Measurements from ENCODE around the gene ATP1A4. TPM values are rescaled to one million over a fixed set of nuclear protein-coding genes. Genes with fewer than 3 reads are reported as not detected.

ATP1A4 gene
- total and polyA plus RNA-seq, 2 donors (not counting 1 experiment from before 2014, with no cell fraction given), result not detected

- no peaks in the 10 kb centered on the region for H4K20me1 ChIP-seq (ENCODE audit: control insufficient read depth, extremely low read depth, insufficient read depth, low read length)
- no peaks in the 10 kb centered on the region for H3K9me3 ChIP-seq (ENCODE audit: control insufficient read depth, insufficient read depth, low read depth, low read length)
- no peak overlapping the region for H3K4me2 ChIP-seq (ENCODE audit: extremely low read depth, insufficient read depth, low read length)
- no peaks in the 10 kb centered on the region for H3K4me1 ChIP-seq (ENCODE audit: control insufficient read depth, extremely low read depth, insufficient read depth, low read length)
- no peak overlapping the region for H3K4me3 ChIP-seq (replicated peaks in 1 of 4; ENCODE audit: control extremely low read depth in 1 of 4, insufficient read depth in 1 of 4, low read depth in 3 of 4, low read length in 4 of 4)
- H3K79me2 ChIP-seq (ENCODE audit: control insufficient read depth, insufficient read depth, low read length), result no peaks in the 10 kb centered on the region
- H2AFZ ChIP-seq (ENCODE audit: low read length), result no peak overlapping the region
- DNase-seq (ENCODE audit: low read depth in 2 of 2), result peak in 1 of 2 donors; percentile 11
- TF ChIP-seq CTCF (conservative IDR thresholded peaks at IDR 0.05 in 1 of 2, IDR thresholded peaks at IDR 0.05 in 1 of 2; ENCODE audit: low read depth in 1 of 2, low read length in 2 of 2) (no peak), EZH2 (IDR thresholded peaks at IDR 0.05; ENCODE audit: low read length, missing control alignments) (no peak)
- H3K9ac ChIP-seq (ENCODE audit: insufficient read depth, low read length), result no peak overlapping the region
- H3K27ac ChIP-seq (ENCODE audit: insufficient read depth, low read length), result no peak overlapping the region
- no peaks in the 10 kb centered on the region for H3K27me3 ChIP-seq (ENCODE audit: control insufficient read depth, insufficient read depth, low read length)
- H3K36me3 ChIP-seq (ENCODE audit: control insufficient read depth, insufficient read depth, low read length), result no peaks in the 10 kb centered on the region
Observed at GRCh38 chr1:160167580-160167979, 16.2 kb downstream of the ATP1A4 start.

GRCh38 chr1:160168016-160168415 is 16.6 kb downstream of the ATP1A4 start:
- Histone ChIP-seq H3K4me3 (replicated peaks in 1 of 4; ENCODE audit: control extremely low read depth in 1 of 4, insufficient read depth in 1 of 4, low read depth in 3 of 4, low read length in 4 of 4) (no peak overlapping the region), H3K79me2 (ENCODE audit: control insufficient read depth, insufficient read depth, low read length) (no peaks in the 10 kb centered on the region), H2AFZ (ENCODE audit: low read length) (no peak overlapping the region), H3K36me3 (ENCODE audit: control insufficient read depth, insufficient read depth, low read length) (no peaks in the 10 kb centered on the region), H4K20me1 (ENCODE audit: control insufficient read depth, extremely low read depth, insufficient read depth, low read length) (no peaks in the 10 kb centered on the region), H3K27me3 (ENCODE audit: control insufficient read depth, insufficient read depth, low read length) (no peaks in the 10 kb centered on the region), H3K27ac (ENCODE audit: insufficient read depth, low read length) (no peak overlapping the region), H3K9me3 (ENCODE audit: control insufficient read depth, insufficient read depth, low read depth, low read length) (no peaks in the 10 kb centered on the region), H3K4me2 (ENCODE audit: extremely low read depth, insufficient read depth, low read length) (no peak overlapping the region), H3K9ac (ENCODE audit: insufficient read depth, low read length) (no peak overlapping the region), H3K4me1 (ENCODE audit: control insufficient read depth, extremely low read depth, insufficient read depth, low read length) (no peaks in the 10 kb centered on the region)
- DNase-seq (ENCODE audit: low read depth in 2 of 2), result no peak
- TF ChIP-seq EZH2 (IDR thresholded peaks at IDR 0.05; ENCODE audit: low read length, missing control alignments) (no peak), CTCF (conservative IDR thresholded peaks at IDR 0.05 in 1 of 2, IDR thresholded peaks at IDR 0.05 in 1 of 2; ENCODE audit: low read depth in 1 of 2, low read length in 2 of 2) (no peak)

- no peaks in the 10 kb centered on the region for H4K20me1 ChIP-seq (ENCODE audit: control insufficient read depth, extremely low read depth, insufficient read depth, low read length)
- DNase-seq (ENCODE audit: low read depth in 2 of 2), result peak in 1 of 2 donors; percentile 37
- H2AFZ ChIP-seq (ENCODE audit: low read length), result no peak overlapping the region
- H3K27ac ChIP-seq (ENCODE audit: insufficient read depth, low read length), result no peak overlapping the region
- no peaks in the 10 kb centered on the region for H3K27me3 ChIP-seq (ENCODE audit: control insufficient read depth, insufficient read depth, low read length)
- no peak overlapping the region for H3K4me2 ChIP-seq (ENCODE audit: extremely low read depth, insufficient read depth, low read length)
- no peaks in the 10 kb centered on the region for H3K4me1 ChIP-seq (ENCODE audit: control insufficient read depth, extremely low read depth, insufficient read depth, low read length)
- no peak overlapping the region for H3K4me3 ChIP-seq (replicated peaks in 1 of 4; ENCODE audit: control extremely low read depth in 1 of 4, insufficient read depth in 1 of 4, low read depth in 3 of 4, low read length in 4 of 4)
- H3K36me3 ChIP-seq (ENCODE audit: control insufficient read depth, insufficient read depth, low read length), result no peaks in the 10 kb centered on the region
- H3K9ac ChIP-seq (ENCODE audit: insufficient read depth, low read length), result no peak overlapping the region
- TF ChIP-seq EZH2 (IDR thresholded peaks at IDR 0.05; ENCODE audit: low read length, missing control alignments), result no peak
- TF ChIP-seq CTCF (conservative IDR thresholded peaks at IDR 0.05 in 1 of 2, IDR thresholded peaks at IDR 0.05 in 1 of 2; ENCODE audit: low read depth in 1 of 2, low read length in 2 of 2), result no peak
- no peaks in the 10 kb centered on the region for H3K9me3 ChIP-seq (ENCODE audit: control insufficient read depth, insufficient read depth, low read depth, low read length)
- no peaks in the 10 kb centered on the region for H3K79me2 ChIP-seq (ENCODE audit: control insufficient read depth, insufficient read depth, low read length)
Observed at GRCh38 chr1:160168609-160169369, 17.4 kb downstream of the ATP1A4 start.

All from fibroblast of lung (primary cell).